ENCODE results near the gene NRCAM.

NRCAM gene

DNA sequence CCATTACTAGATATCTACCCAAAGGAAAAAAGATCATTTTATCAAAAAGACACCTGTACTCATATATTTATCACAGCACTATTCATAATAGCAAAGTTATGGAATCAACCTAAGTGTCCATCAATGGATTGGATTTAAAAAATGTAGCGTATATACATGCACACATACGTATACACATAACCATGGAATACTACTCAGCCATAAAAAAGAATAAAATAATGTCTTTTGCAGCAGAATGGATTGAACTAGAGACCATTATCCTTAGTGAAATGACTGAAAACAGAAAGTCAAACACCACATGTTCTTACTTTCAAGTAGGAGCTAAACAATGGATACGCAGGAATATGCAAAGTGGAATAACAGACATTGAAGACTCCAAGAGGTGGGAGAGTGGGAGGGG is 168.4 kb downstream of the NRCAM start:
- no peak overlapping the region for H3K4me3 ChIP-seq (ENCODE audit: low read depth, low read length)
- in situ Hi-C loops (cut with HindIII; ENCODE audit: low sequenced_read_pairs): no loop called here
- TF ChIP-seq, protein P1, sequence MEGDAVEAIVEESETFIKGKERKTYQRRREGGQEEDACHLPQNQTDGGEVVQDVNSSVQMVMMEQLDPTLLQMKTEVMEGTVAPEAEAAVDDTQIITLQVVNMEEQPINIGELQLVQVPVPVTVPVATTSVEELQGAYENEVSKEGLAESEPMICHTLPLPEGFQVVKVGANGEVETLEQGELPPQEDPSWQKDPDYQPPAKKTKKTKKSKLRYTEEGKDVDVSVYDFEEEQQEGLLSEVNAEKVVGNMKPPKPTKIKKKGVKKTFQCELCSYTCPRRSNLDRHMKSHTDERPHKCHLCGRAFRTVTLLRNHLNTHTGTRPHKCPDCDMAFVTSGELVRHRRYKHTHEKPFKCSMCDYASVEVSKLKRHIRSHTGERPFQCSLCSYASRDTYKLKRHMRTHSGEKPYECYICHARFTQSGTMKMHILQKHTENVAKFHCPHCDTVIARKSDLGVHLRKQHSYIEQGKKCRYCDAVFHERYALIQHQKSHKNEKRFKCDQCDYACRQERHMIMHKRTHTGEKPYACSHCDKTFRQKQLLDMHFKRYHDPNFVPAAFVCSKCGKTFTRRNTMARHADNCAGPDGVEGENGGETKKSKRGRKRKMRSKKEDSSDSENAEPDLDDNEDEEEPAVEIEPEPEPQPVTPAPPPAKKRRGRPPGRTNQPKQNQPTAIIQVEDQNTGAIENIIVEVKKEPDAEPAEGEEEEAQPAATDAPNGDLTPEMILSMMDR (IDR thresholded peaks at IDR 0.05; ENCODE audit: low read depth, low read length): no peak
- no peak for DNase-seq (ENCODE audit: low read depth, low spot score)

DNA sequence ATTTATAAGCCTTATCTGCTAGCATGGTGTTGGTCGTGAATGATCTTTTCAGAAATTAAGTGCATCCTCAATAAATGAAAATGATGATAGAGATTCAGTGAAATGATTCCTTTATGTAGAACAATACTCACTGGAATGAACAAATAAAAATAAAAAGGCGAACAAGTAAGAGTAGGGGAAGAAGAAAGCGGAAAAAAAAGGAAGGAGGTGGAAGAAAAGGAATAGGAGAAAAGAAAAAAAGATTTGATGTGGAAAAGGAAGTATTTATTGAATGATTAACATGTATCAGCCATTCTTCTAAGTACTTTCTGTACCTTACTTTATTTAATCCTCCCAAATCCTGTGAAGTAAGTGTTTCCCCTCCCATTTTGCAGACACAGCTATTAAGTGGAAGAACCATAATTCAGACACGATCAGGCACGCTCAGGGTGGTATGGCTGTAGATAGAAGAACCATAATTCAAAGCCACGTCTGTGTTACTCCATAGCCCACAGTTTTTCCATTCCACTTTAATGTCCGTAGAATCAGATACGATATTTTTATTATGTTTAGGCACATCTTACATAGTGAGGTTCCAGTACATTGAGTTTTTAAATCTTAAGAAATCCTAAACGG is 169.8 kb downstream of the NRCAM start:
- no peak for DNase-seq (ENCODE audit: low read depth, low spot score)
- H3K4me3 ChIP-seq (ENCODE audit: low read depth, low read length): no peak overlapping the region
- TF ChIP-seq, protein P1 (IDR thresholded peaks at IDR 0.05; ENCODE audit: low read depth, low read length): no peak
- in situ Hi-C loops (cut with HindIII; ENCODE audit: low sequenced_read_pairs): no loop called here

DNA sequence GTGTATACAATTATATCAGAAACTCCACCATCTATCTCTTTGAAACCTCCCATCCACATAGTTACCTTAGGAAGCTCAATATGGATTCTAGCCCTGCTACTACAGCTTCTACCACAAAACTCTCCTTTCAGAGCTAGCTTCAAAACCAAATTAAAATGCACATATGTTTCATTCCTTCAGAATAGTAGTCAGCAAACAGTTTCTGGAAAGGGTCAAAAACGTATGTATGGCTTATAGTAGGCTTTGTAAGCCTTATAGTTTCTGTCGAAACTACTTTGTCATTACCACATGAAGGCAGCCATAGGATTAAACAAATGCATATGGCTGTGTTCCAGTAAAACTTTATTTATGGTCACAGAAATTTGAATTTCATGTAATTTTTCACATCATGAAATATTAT is 170.5 kb downstream of the NRCAM start:
- in situ Hi-C loops (cut with HindIII; ENCODE audit: low sequenced_read_pairs): no loop called here
- TF ChIP-seq, protein P1 (IDR thresholded peaks at IDR 0.05; ENCODE audit: low read depth, low read length): no peak
- H3K4me3 ChIP-seq (ENCODE audit: low read depth, low read length): no peak overlapping the region
- no peak for DNase-seq (ENCODE audit: low read depth, low spot score)

DNA sequence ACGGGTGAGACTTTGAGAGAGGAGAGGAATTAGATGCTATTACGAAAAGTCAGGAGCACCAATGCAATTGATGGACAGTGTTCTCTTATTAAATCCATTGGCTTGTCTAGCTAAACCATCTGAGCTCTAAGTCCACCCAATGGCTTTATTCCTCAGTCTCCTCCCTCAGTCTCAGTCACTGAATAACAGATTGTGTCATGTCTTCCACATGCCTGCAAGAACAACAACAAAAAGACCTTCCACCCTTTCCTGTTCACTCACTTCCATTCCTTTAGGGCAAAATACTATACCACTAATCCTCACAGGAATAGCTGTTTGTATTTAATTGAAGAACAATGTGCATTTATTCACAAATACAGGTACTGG is 171.2 kb downstream of the NRCAM start:
- TF ChIP-seq, protein P1 (IDR thresholded peaks at IDR 0.05; ENCODE audit: low read depth, low read length): no peak
- DNase-seq (ENCODE audit: low read depth, low spot score): no peak
- in situ Hi-C loops (cut with HindIII; ENCODE audit: low sequenced_read_pairs): no loop called here
- H3K4me3 ChIP-seq (ENCODE audit: low read depth, low read length): no peak overlapping the region

DNA sequence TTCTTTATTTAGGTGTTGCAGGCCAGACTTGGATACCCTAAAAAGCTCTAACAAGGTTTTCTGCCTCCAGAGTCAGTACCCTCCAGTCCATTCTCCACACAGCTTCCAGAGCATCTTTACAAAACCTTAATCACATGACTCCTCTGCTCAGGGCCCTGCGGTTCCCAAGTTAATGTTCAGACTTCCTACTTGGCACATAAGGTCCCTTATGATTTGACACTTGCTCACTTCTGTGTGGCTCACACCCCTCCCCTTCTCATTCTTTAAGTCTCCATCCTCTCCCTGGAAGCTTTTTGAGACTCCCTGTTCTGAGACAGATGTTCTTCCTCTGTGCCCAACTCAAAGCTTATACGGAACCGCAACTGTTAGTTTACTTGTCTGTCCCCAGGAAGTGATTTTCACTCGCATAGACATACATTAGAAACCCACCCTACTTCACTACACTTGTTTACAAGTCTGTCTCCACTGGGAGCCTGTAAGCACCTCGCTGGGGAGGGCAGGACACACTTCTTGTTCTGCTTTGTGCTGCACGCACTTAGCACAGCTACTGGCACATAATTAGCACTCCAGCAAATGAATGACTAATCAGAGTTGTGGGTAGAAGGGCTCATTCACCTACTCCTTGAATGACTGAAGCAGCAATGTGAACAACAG is 171.8 kb downstream of the NRCAM start:
- H3K4me3 ChIP-seq (ENCODE audit: low read depth, low read length): no peak overlapping the region
- in situ Hi-C loops (cut with HindIII; ENCODE audit: low sequenced_read_pairs): no loop called here
- TF ChIP-seq, protein P1 (IDR thresholded peaks at IDR 0.05; ENCODE audit: low read depth, low read length): no peak
- no peak for DNase-seq (ENCODE audit: low read depth, low spot score)

DNA sequence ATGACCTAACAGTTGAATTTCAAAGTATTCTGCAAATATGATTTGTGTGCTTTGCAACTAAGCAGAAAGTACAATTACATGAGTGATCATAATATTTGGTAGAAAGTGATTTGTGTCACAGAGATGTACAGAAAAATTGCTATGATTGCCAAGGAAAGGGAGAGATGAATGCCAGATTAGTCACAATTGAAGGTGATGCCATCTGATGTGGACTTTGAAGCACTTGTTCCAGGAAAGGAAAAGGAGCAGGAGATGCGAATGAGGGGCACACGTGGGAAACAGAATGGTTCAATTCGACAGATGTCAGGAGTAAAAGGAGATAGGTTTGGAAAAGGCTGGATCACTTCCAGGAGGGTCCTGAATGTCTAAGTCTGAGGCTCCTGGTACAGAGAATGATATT is 173.0 kb downstream of the NRCAM start:
- TF ChIP-seq, protein P1 (IDR thresholded peaks at IDR 0.05; ENCODE audit: low read depth, low read length): no peak
- no peak overlapping the region for H3K4me3 ChIP-seq (ENCODE audit: low read depth, low read length)
- no peak for DNase-seq (ENCODE audit: low read depth, low spot score)
- in situ Hi-C loops (cut with HindIII; ENCODE audit: low sequenced_read_pairs): no loop called here
